Liver (tissue), 9 donors: ENCODE results near the gene PAPPA2. TPM values are rescaled to one million over a fixed set of nuclear protein-coding genes. Genes with fewer than 3 reads are reported as not detected.

Source experiments
- DNase-seq: peaks from one replicate; pipeline ENCODE4 v3.0.0-alpha.2; 2017; ENCODE audit warnings: low spot score
- H3K27ac ChIP-seq, 2 donors: one replicate each; pipeline ENCODE4 v1.7.0; 2013; ENCODE audit warnings: inconsistent platforms in 2 of 2, low read length in 2 of 2, control low read depth in 1 of 2, low read depth in 1 of 2, mild to moderate bottlenecking in 1 of 2
- H3K27me3 ChIP-seq, 4 donors: one replicate each; pipeline versions ENCODE4 v1.6.1 to v1.7.0; 2013; ENCODE audit warnings: low read length in 3 of 4, inconsistent platforms in 1 of 4, mild to moderate bottlenecking in 1 of 4, moderate library complexity in 1 of 4; ENCODE audit not compliant: control insufficient read depth in 4 of 4, insufficient read depth in 4 of 4
- H3K36me3 ChIP-seq, 4 donors: one replicate each; pipeline versions ENCODE4 v1.6.1 to v1.7.0; 2013; ENCODE audit warnings: low read length in 3 of 4, mild to moderate bottlenecking in 3 of 4, low read depth in 1 of 4, moderate library complexity in 1 of 4; ENCODE audit not compliant: control insufficient read depth in 4 of 4, insufficient read depth in 3 of 4
- H3K4me1 ChIP-seq, 4 donors: one replicate each; pipeline versions ENCODE4 v1.6.1 to v1.7.0; 2013; ENCODE audit warnings: low read length in 3 of 4, mild to moderate bottlenecking in 3 of 4, moderate library complexity in 1 of 4; ENCODE audit not compliant: control insufficient read depth in 4 of 4, insufficient read depth in 4 of 4
- H3K4me3 ChIP-seq, 3 donors: one replicate each; pipeline versions ENCODE4 v1.6.1 to v1.7.0; 2013; ENCODE audit warnings: low read length in 3 of 3, control low read depth in 1 of 3, low read depth in 1 of 3, mild to moderate bottlenecking in 1 of 3
- H3K9ac ChIP-seq, 2 donors: one replicate each; pipeline ENCODE4 v1.7.0; 2013; ENCODE audit warnings: low read length in 2 of 2, mild to moderate bottlenecking in 2 of 2, moderate library complexity in 2 of 2, control low read depth in 1 of 2, low read depth in 1 of 2
- H3K9me3 ChIP-seq, 4 donors: one replicate each; pipeline versions ENCODE4 v1.6.1 to v1.7.0; 2013; ENCODE audit warnings: low read length in 3 of 4; ENCODE audit not compliant: control insufficient read depth in 4 of 4
- ATF3 ChIP-seq: IDR thresholded peaks from 2 replicates; pipeline ENCODE4 v1.6.1; 2016; ENCODE audit warnings: antibody characterized with exemption
- CTCF ChIP-seq: fragments of 150-350 bp; IDR thresholded peaks from 2 replicates; pipeline ENCODE4 v1.5.1; 2017; ENCODE audit warnings: improper control_type of control experiment, low read depth, low read length; ENCODE audit not compliant: missing input control
- EGR1 ChIP-seq, 2 donors: IDR thresholded peaks; 2 replicates each; pipeline ENCODE4 v1.6.1; 2016 to 2018; ENCODE audit warnings: antibody characterized with exemption in 2 of 2, low read depth in 2 of 2
- FOXA1 ChIP-seq: IDR thresholded peaks from 2 replicates; pipeline ENCODE4 v1.6.1; 2016; ENCODE audit warnings: antibody characterized with exemption
- FOXA2 ChIP-seq: IDR thresholded peaks from 2 replicates; pipeline ENCODE4 v1.6.1; 2016; ENCODE audit warnings: antibody characterized with exemption
- GABPA ChIP-seq, 2 donors: IDR thresholded peaks in 1 of 2; conservative IDR thresholded peaks in 1 of 2; 2 replicates each; pipeline ENCODE4 v1.6.1; 2016; ENCODE audit warnings: antibody characterized with exemption in 2 of 2, mild to moderate bottlenecking in 1 of 2, moderate library complexity in 1 of 2
- HNF4A ChIP-seq, 2 donors: conservative IDR thresholded peaks; 2 replicates each; pipeline ENCODE4 v1.6.1; 2016; ENCODE audit warnings: antibody characterized with exemption in 2 of 2, mild to moderate bottlenecking in 2 of 2
- HNF4G ChIP-seq: IDR thresholded peaks from 2 replicates; pipeline ENCODE4 v1.6.1; 2016; ENCODE audit warnings: antibody characterized with exemption
- JUND ChIP-seq, 2 donors: IDR thresholded peaks; 2 replicates each; pipeline ENCODE4 v1.6.1; 2016; ENCODE audit warnings: antibody characterized with exemption in 2 of 2
- MAX ChIP-seq: IDR thresholded peaks from 2 replicates; pipeline ENCODE4 v1.6.1; 2016; ENCODE audit warnings: antibody characterized with exemption
- NR2F2 ChIP-seq: IDR thresholded peaks from 2 replicates; pipeline ENCODE4 v1.6.1; 2016; ENCODE audit warnings: antibody characterized with exemption
- RAD21 ChIP-seq, 2 donors: IDR thresholded peaks; 2 replicates each; pipeline ENCODE4 v1.6.1; 2016; ENCODE audit warnings: antibody characterized with exemption in 2 of 2, mild to moderate bottlenecking in 2 of 2
- REST ChIP-seq: IDR thresholded peaks from 2 replicates; pipeline ENCODE4 v1.6.1; 2016; ENCODE audit warnings: antibody characterized with exemption, mild to moderate bottlenecking
- RXRA ChIP-seq, 2 donors: IDR thresholded peaks; 2 replicates each; pipeline ENCODE4 v1.6.1; 2017 to 2018; ENCODE audit warnings: antibody characterized with exemption in 2 of 2, mild to moderate bottlenecking in 1 of 2
- SP1 ChIP-seq: IDR thresholded peaks from 2 replicates; pipeline ENCODE4 v1.6.1; 2018; ENCODE audit warnings: antibody characterized with exemption, mild to moderate bottlenecking
- TAF1 ChIP-seq: conservative IDR thresholded peaks from 2 replicates; pipeline ENCODE4 v1.6.1; 2016; ENCODE audit warnings: antibody characterized with exemption, mild to moderate bottlenecking
- YY1 ChIP-seq: IDR thresholded peaks from 2 replicates; pipeline ENCODE4 v1.6.1; 2016; ENCODE audit warnings: antibody characterized with exemption, mild to moderate bottlenecking
- ZBTB33 ChIP-seq: IDR thresholded peaks from 2 replicates; pipeline ENCODE4 v1.6.1; 2016; ENCODE audit warnings: antibody characterized with exemption
- WGBS: extraction: QIAGEN DNeasy Blood & Tissue Kit; methylation state at CpG from one replicate; pipeline ENCODE4 v1.1.7; 2013; 5-methylcytosine and 5-hydroxymethylcytosine counted together
- polyA plus RNA-seq, 2 donors: library from polyadenylated mRNA; stranded (reverse) in 1 of 2; unstranded in 1 of 2; fragments of 200-250 nt in 1 of 2; fragments of >200 nt in 1 of 2; fragmentation: Nextera tagmentation in 1 of 2; extraction: Ambion mirVana in 1 of 2; gene quantifications; one replicate each; pipeline versions ENCODE4 v1.2.1 to v1.2.3, GENCODE V29; 2013 to 2015
- total RNA-seq, 2 donors: library from RNA; depleted of rRNA; stranded (reverse); fragments of >200 nt; gene quantifications; one replicate each; pipeline ENCODE4 v1.2.3, GENCODE V29; 2014
- donor health status: healthy.
- donor health status: healthy.
- donor health status: healthy.
- donor health status: healthy.
- donor health status: healthy.

The PAPPA2 gene
- total and polyA plus RNA-seq, 4 donors = 0.19 to 27.2 (median 13.4) TPM

- no peaks in the 10 kb centered on the region for H3K36me3 ChIP-seq
- DNase-seq = no peak
- H3K9me3 ChIP-seq = no peaks in the 10 kb centered on the region
- no peak overlapping the region for H3K9ac ChIP-seq
- WGBS = 60% methylated on average over 2 of the region's 2 CpGs
- H3K4me3 ChIP-seq = no peak overlapping the region
- TF ChIP-seq RAD21 (IDR thresholded peaks at IDR 0.05) (peak in 1 of 2 donors; percentile 62), ZBTB33 (no peak), ATF3 (peak; percentile 43), FOXA1 (no peak), YY1 (peak; percentile 70), MAX (peak; percentile 78), RXRA (IDR thresholded peaks at IDR 0.05) (peak; percentile 80 to 86), GABPA (IDR thresholded peaks at IDR 0.05 in 1 of 2, conservative IDR thresholded peaks at IDR 0.05 in 1 of 2) (no peak), NR2F2 (peak; percentile 29), SP1 (peak; percentile 73), TAF1 (no peak), JUND (IDR thresholded peaks at IDR 0.05) (peak; percentile 54 to 78), CTCF (no peak), HNF4G (peak; percentile 61), EGR1 (IDR thresholded peaks at IDR 0.05; ENCODE audit: low read depth in 2 of 2) (peak in 1 of 2 donors; percentile 9), FOXA2 (peak; percentile 58), HNF4A (conservative IDR thresholded peaks at IDR 0.05) (peak; percentile 87 to 91), REST (no peak)
- no peaks in the 10 kb centered on the region for H3K27me3 ChIP-seq
- H3K4me1 ChIP-seq = peaks cover 0 to 25% (median 12%) of the 10 kb centered on the region in 4 donors
- peak overlapping the region; percentile 1 to 42 for H3K27ac ChIP-seq
Observed at GRCh38 chr1:176557543-176558258, 94.7 kb downstream of the PAPPA2 start.
